ENCODE data around the gene TMSB4X. TPM values are rescaled to one million over a fixed set of nuclear protein-coding genes. Genes with fewer than 3 reads are reported as not detected.

TMSB4X gene
- total and polyA plus RNA-seq, 2 of the 4 experiments (the other 2 are of a cell fraction), result 4,648 to 11,116 TPM

- Histone ChIP-seq H3K4me1 (ENCODE audit: control insufficient read depth, insufficient read depth, low read length) (peaks cover 3% of the 10 kb centered on the region; the same call in 1 of the 2 replicates), H2AK5ac (ENCODE audit: low read depth, low read length) (no peak overlapping the region), H3K27me3 (ENCODE audit: control insufficient read depth, insufficient read depth, low read length) (no peaks in the 10 kb centered on the region), H3K79me1 (ENCODE audit: low read depth in 1 of 2, low read length in 2 of 2) (no peaks in the 10 kb centered on the region), H3K14ac (replicated peaks; ENCODE audit: low read depth, low read length) (peak overlapping the region; percentile 27), H3K36me3 (ENCODE audit: control insufficient read depth, insufficient read depth, low read length) (no peaks in the 10 kb centered on the region), H2AFZ (replicated peaks; ENCODE audit: low read length, poor library complexity) (peak overlapping the region; percentile 48), H2BK20ac (ENCODE audit: low read depth, low read length) (peak overlapping the region; percentile 16; the same call in 1 of the 2 replicates), H4K5ac (ENCODE audit: low read depth, low read length) (peak overlapping the region; percentile 1), H3K4me3 (ENCODE audit: insufficient read depth, low read depth, low read length) (no peak overlapping the region), H3K4ac (ENCODE audit: low read depth, low read length) (peak overlapping the region; percentile 29; the same call in 1 of the 2 replicates), H3K9ac (ENCODE audit: low read depth, low read length) (no peak overlapping the region), H2BK120ac (ENCODE audit: low read depth, low read length) (peak overlapping the region; percentile 9), H3K4me2 (ENCODE audit: low read depth, low read length) (no peak overlapping the region), H3K56ac (ENCODE audit: extremely low read depth, insufficient read depth, low read length) (no peak overlapping the region), H4K8ac (ENCODE audit: low read depth in 2 of 2, low read length in 2 of 2) (peak overlapping the region; percentile 6 to 75; a peak in 3 of 4 replicates), H3K27ac (ENCODE audit: insufficient read depth, low read length) (no peak overlapping the region), H2BK5ac (ENCODE audit: low read depth, low read length, poor library complexity, severe bottlenecking) (no peak overlapping the region), H3K9me1 (ENCODE audit: insufficient read depth, low read length) (peaks cover 3% of the 10 kb centered on the region; the same call in 1 of the 2 replicates), H3K9me3 (ENCODE audit: control insufficient read depth, insufficient read depth, low read length) (no peaks in the 10 kb centered on the region), H3K23ac (ENCODE audit: low read depth, low read length) (no peak overlapping the region), H2AK9ac (replicated peaks; ENCODE audit: low read depth, low read length, poor library complexity) (no peak overlapping the region), H4K20me1 (ENCODE audit: insufficient read depth, low read length) (no peaks in the 10 kb centered on the region), H2BK15ac (ENCODE audit: low read depth, low read length) (no peak overlapping the region; the same call in 2 of the 3 replicates), H4K91ac (ENCODE audit: insufficient read depth, low read depth, low read length) (peak overlapping the region; percentile 38; the same call in 1 of the 2 replicates), H3K18ac (ENCODE audit: low read depth, low read length) (peak overlapping the region; percentile 11; the same call in 1 of the 2 replicates)
- TF ChIP-seq CHD1 (IDR thresholded peaks at IDR 0.05; ENCODE audit: low read depth, low read length) (no peak), MAZ (IDR thresholded peaks at IDR 0.05; ENCODE audit: borderline replicate concordance, low read depth, low read length) (no peak)
- WGBS, 2 experiments (ENCODE audit: extremely low coverage in 2 of 2, insufficient read length in 1 of 2), result no CpG with 5 or more reads among the region's 8 CpGs
- POLR2A ChIA-PET (ENCODE audit: unreplicated experiment), result interaction anchor here (1.0 kb wide), 1 partner anchor 36 kb away, joined by 3 read pairs; no protein-coding TSS in a partner anchor
- no TSS peak for BruUV-seq (replicated peaks)
- dilution Hi-C loops (cut with HindIII; ENCODE audit: low sequenced_read_pairs, unreplicated experiment) (no loop called here), in situ Hi-C loops (cut with MboI; ENCODE audit: low sequenced_read_pairs) (no loop called here), intact Hi-C loops (cut with micrococcal nuclease) (no loop called here)
- CTCF ChIA-PET, result interaction anchor here (0.9 kb wide), 1 partner anchor 8 kb away, joined by 3 read pairs; no protein-coding TSS in a partner anchor
- DNase-seq (no peak), ATAC-seq (ENCODE audit: low read depth) (peak; percentile 35; the same call in 1 of the 2 replicates)
Measured at GRCh38 chrX:13013363-13014110, 38.6 kb downstream of the TMSB4X start.
